GM21619 (cell line): ENCODE data around the gene PHF5A.

Experiments used
- ATAC-seq: cut with Tn5 transposase; IDR thresholded peaks from one replicate; pipeline ENCODE4 v1.9.1; 2021; ENCODE audit not compliant: unreplicated experiment

The PHF5A gene

GRCh38 chr22:41468381-41469217 is at the start of gene PHF5A, which contains the start of gene ACO2:
Gene PHF5A (minus strand): TSS chr22:41468692. CDS start chr22:41468653, 39 bp downstream.
Gene ACO2 (plus strand): TSS chr22:41469117. CDS start chr22:41469147, 30 bp downstream.
- ATAC-seq, result peak; percentile 80

GRCh38 chr22:41518048-41518347 is 49.5 kb upstream of the PHF5A start:
- no peak for ATAC-seq

- ATAC-seq, result no peak
Measured at GRCh38 chr22:41517172-41518047, 48.9 kb upstream of the PHF5A start.

- ATAC-seq, result no peak
Measured at GRCh38 chr22:41516462-41516861, 48.0 kb upstream of the PHF5A start.

- ATAC-seq, result no peak
Measured at GRCh38 chr22:41513391-41513790, 44.9 kb upstream of the PHF5A start.

- ATAC-seq, result no peak
Measured at GRCh38 chr22:41512421-41513194, 44.1 kb upstream of the PHF5A start.

- ATAC-seq, result no peak
Measured at GRCh38 chr22:41511521-41511968, 43.1 kb upstream of the PHF5A start.

- no peak for ATAC-seq
Measured at GRCh38 chr22:41508770-41509170, 40.3 kb upstream of the PHF5A start.

GRCh38 chr22:41507330-41508063 is 39.0 kb upstream of the PHF5A start:
- ATAC-seq, result no peak

GRCh38 chr22:41505511-41506220 is 37.2 kb upstream of the PHF5A start:
- no peak for ATAC-seq

- no peak for ATAC-seq
Measured at GRCh38 chr22:41504816-41505215, 36.3 kb upstream of the PHF5A start.

- ATAC-seq, result no peak
Measured at GRCh38 chr22:41504397-41504796, 35.9 kb upstream of the PHF5A start.

- no peak for ATAC-seq
Measured at GRCh38 chr22:41501209-41501608, 32.7 kb upstream of the PHF5A start.

GRCh38 chr22:41500303-41500702 is 31.8 kb upstream of the PHF5A start:
- no peak for ATAC-seq

GRCh38 chr22:41499624-41500280 is 31.3 kb upstream of the PHF5A start:
- no peak for ATAC-seq

- ATAC-seq, result no peak
Measured at GRCh38 chr22:41498303-41498835, 29.9 kb upstream of the PHF5A start.

- no peak for ATAC-seq
Measured at GRCh38 chr22:41491374-41492100, 23.0 kb upstream of the PHF5A start.

- ATAC-seq, result no peak
Measured at GRCh38 chr22:41488596-41489385, 20.3 kb upstream of the PHF5A start.
